ENCODE data around the gene TFRC. TPM values are rescaled to one million over a fixed set of nuclear protein-coding genes. Genes with fewer than 3 reads are reported as not detected.

Gene TFRC
- total RNA-seq, 1 experiment from 2014 or later, result 261 TPM

DNA sequence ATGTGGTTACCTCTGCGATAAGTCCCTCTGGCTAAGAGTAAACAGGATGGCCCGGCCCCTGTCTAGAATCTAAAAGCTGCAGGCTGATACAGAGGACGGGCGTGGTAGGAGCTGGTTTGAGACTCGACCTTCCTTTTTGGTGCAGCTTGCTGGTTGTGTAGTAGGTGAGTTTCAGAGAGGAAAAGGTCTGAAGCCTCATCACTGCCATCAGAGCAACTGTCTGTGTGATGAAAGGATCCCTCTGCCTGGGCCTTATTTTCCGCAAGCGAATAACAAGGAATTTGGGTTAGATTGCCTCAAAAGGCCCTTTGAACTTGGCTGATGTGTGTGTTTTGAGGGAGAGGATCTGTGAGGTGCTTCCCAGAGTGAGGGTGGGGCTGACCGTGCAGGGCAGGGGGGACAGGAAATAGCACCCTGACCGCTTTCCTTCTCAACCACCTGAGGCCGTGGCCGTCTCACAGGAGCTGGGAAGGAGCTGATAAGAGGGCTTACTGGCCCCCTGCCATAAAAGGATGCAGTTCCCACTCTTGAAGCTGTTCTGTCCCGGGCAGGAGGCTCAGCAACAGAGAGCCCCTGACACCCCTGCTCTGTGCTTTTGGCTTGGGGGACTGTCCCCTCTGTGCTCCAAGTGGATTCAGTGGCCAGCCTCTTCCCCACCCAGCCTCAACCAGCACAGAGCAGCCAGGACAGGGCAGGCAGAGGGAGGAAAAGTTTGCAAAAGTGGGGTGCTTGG is 45.6 kb upstream of the TFRC start:
- no peak for ATAC-seq
- RAD21 ChIA-PET (ENCODE audit: low non-redundant PET in 1 of 2, low total read pairs in 2 of 2, uncharacterized antibody in 2 of 2, unreplicated experiment in 2 of 2), result no interaction called here
- no peak overlapping the region for H3K4me2 ChIP-seq (ENCODE audit: low read length)

More for the DNA sequence above, 45.6 kb upstream of the TFRC start:
- Histone ChIP-seq H3K79me2 (ENCODE audit: insufficient read depth, low read length) (no peaks in the 10 kb centered on the region), H3K9ac (ENCODE audit: low read length) (no peak overlapping the region), H3K27me3 (ENCODE audit: insufficient read depth, low read length) (no peaks in the 10 kb centered on the region), H4K20me1 (ENCODE audit: insufficient read depth) (no peaks in the 10 kb centered on the region), H3K9me3 (ENCODE audit: control insufficient read depth in 1 of 2, insufficient read depth in 1 of 2, low read depth in 1 of 2, low read length in 2 of 2) (no peaks in the 10 kb centered on the region), H2AFZ (ENCODE audit: low read depth, low read length, poor library complexity, severe bottlenecking) (no peak overlapping the region), H3K36me3 (ENCODE audit: control insufficient read depth in 1 of 2, insufficient read depth in 2 of 2, low read length in 2 of 2) (no peaks in the 10 kb centered on the region), H3K4me1 (ENCODE audit: control insufficient read depth in 1 of 2, insufficient read depth in 2 of 2, low read length in 2 of 2) (no peaks in the 10 kb centered on the region), H3K27ac (ENCODE audit: low read depth, low read length) (no peak overlapping the region), H3K4me3 (replicated peaks in 1 of 2; ENCODE audit: low read depth in 1 of 2, low read length in 2 of 2) (no peak overlapping the region), H3K9me2 (ENCODE audit: insufficient read depth) (no peaks in the 10 kb centered on the region)
- DNase-seq (ENCODE audit: low read depth, low spot score), result no peak
- POLR2A ChIA-PET, result no interaction called here
- no TSS peak for BruUV-seq (replicated peaks)
- CTCF ChIA-PET, result no interaction called here
- TF ChIP-seq, protein P1, sequence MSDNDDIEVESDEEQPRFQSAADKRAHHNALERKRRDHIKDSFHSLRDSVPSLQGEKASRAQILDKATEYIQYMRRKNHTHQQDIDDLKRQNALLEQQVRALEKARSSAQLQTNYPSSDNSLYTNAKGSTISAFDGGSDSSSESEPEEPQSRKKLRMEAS (IDR thresholded peaks at IDR 0.05), result no peak
- TF ChIP-seq POLR2A (IDR thresholded peaks at IDR 0.05; ENCODE audit: borderline replicate concordance, extremely low read depth, insufficient read depth, insufficient read length) (no peak), ELF1 (IDR thresholded peaks at IDR 0.05; ENCODE audit: borderline replicate concordance, low read depth) (no peak), SP1 (IDR thresholded peaks at IDR 0.05; ENCODE audit: low read depth) (no peak), ZFX (IDR thresholded peaks at IDR 0.05) (no peak), POLR2AphosphoS5 (IDR thresholded peaks at IDR 0.05; ENCODE audit: low read depth, low read length) (no peak), JUND (IDR thresholded peaks at IDR 0.05) (no peak), EGR1 (IDR thresholded peaks at IDR 0.05; ENCODE audit: low read depth) (no peak), EZH2 (IDR thresholded peaks at IDR 0.05) (no peak), ZNF274 (IDR thresholded peaks at IDR 0.05; ENCODE audit: low read depth, low read length) (no peak), SRF (IDR thresholded peaks at IDR 0.05; ENCODE audit: low read depth) (no peak), CBX3 (IDR thresholded peaks at IDR 0.05; ENCODE audit: low read depth) (no peak), CEBPB (IDR thresholded peaks at IDR 0.05; ENCODE audit: low read depth) (no peak), EZH2phosphoT487 (IDR thresholded peaks at IDR 0.05; ENCODE audit: borderline replicate concordance) (no peak)
- TF ChIP-seq, protein P2, sequence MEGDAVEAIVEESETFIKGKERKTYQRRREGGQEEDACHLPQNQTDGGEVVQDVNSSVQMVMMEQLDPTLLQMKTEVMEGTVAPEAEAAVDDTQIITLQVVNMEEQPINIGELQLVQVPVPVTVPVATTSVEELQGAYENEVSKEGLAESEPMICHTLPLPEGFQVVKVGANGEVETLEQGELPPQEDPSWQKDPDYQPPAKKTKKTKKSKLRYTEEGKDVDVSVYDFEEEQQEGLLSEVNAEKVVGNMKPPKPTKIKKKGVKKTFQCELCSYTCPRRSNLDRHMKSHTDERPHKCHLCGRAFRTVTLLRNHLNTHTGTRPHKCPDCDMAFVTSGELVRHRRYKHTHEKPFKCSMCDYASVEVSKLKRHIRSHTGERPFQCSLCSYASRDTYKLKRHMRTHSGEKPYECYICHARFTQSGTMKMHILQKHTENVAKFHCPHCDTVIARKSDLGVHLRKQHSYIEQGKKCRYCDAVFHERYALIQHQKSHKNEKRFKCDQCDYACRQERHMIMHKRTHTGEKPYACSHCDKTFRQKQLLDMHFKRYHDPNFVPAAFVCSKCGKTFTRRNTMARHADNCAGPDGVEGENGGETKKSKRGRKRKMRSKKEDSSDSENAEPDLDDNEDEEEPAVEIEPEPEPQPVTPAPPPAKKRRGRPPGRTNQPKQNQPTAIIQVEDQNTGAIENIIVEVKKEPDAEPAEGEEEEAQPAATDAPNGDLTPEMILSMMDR (IDR thresholded peaks at IDR 0.05 in 2 of 3, conservative IDR thresholded peaks at IDR 0.05 in 1 of 3; ENCODE audit: borderline replicate concordance in 1 of 3, insufficient read depth in 1 of 3, low read depth in 2 of 3, low read length in 2 of 3), result no peak
- TF ChIP-seq, protein P3, sequence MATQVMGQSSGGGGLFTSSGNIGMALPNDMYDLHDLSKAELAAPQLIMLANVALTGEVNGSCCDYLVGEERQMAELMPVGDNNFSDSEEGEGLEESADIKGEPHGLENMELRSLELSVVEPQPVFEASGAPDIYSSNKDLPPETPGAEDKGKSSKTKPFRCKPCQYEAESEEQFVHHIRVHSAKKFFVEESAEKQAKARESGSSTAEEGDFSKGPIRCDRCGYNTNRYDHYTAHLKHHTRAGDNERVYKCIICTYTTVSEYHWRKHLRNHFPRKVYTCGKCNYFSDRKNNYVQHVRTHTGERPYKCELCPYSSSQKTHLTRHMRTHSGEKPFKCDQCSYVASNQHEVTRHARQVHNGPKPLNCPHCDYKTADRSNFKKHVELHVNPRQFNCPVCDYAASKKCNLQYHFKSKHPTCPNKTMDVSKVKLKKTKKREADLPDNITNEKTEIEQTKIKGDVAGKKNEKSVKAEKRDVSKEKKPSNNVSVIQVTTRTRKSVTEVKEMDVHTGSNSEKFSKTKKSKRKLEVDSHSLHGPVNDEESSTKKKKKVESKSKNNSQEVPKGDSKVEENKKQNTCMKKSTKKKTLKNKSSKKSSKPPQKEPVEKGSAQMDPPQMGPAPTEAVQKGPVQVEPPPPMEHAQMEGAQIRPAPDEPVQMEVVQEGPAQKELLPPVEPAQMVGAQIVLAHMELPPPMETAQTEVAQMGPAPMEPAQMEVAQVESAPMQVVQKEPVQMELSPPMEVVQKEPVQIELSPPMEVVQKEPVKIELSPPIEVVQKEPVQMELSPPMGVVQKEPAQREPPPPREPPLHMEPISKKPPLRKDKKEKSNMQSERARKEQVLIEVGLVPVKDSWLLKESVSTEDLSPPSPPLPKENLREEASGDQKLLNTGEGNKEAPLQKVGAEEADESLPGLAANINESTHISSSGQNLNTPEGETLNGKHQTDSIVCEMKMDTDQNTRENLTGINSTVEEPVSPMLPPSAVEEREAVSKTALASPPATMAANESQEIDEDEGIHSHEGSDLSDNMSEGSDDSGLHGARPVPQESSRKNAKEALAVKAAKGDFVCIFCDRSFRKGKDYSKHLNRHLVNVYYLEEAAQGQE (IDR thresholded peaks at IDR 0.05; ENCODE audit: low read depth), result no peak
- TF ChIP-seq, protein P4, sequence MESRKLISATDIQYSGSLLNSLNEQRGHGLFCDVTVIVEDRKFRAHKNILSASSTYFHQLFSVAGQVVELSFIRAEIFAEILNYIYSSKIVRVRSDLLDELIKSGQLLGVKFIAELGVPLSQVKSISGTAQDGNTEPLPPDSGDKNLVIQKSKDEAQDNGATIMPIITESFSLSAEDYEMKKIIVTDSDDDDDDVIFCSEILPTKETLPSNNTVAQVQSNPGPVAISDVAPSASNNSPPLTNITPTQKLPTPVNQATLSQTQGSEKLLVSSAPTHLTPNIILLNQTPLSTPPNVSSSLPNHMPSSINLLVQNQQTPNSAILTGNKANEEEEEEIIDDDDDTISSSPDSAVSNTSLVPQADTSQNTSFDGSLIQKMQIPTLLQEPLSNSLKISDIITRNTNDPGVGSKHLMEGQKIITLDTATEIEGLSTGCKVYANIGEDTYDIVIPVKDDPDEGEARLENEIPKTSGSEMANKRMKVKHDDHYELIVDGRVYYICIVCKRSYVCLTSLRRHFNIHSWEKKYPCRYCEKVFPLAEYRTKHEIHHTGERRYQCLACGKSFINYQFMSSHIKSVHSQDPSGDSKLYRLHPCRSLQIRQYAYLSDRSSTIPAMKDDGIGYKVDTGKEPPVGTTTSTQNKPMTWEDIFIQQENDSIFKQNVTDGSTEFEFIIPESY (IDR thresholded peaks at IDR 0.05; ENCODE audit: extremely low read depth, insufficient replicate concordance, low read length), result no peak
- intact Hi-C loops (cut with micrococcal nuclease), result no loop called here
